ENCODE measurements around the gene RALGAPB. TPM values are rescaled to one million over a fixed set of nuclear protein-coding genes. Genes with fewer than 3 reads are reported as not detected.

The RALGAPB gene
- total RNA-seq, 2 experiments from 2014 or later = 36.2 to 39.7 TPM

DNA sequence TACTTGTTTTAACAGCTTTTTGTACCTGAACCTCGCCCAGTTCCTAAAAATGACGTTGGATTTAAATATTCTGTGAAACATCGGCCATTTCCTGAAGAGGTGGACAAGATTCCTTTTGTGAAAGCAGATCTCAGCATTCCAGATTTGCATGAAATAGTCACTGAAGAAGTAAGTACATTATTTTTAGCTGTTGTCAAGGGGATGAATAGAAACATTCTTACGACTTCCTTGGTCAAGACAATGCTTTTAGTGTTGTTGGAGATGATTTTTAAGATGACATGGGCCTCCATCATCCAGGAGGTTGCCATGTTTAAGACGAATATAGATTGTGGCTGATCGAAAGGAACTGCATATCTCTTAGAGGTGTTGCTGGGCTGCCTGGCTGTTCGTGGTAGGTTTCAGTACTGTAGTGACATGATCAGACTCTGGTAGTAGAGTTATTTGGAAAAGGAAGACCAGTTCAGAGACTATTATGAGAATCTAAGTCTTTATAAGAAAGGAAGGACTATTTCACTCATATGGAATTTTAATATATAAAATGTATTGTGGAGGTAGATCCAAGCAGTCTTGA lies 78.5 kb downstream of the RALGAPB start:
- H3K36me3 Mint-ChIP-seq = peaks cover 18% of the 10 kb centered on the region
- DNase-seq (no peak), ATAC-seq (ENCODE audit: low read depth) (no peak)
- POLR2A ChIA-PET = interaction anchor here (0.7 kb wide), 1 partner anchor 17 kb away, joined by 4 read pairs; no protein-coding TSS in a partner anchor
- H3K27ac Mint-ChIP-seq = no peak overlapping the region
- no peaks in the 10 kb centered on the region for H3K4me1 Mint-ChIP-seq
- H3K9me3 Mint-ChIP-seq = no peaks in the 10 kb centered on the region
- H3K4me3 Mint-ChIP-seq = no peak overlapping the region
- no peaks in the 10 kb centered on the region for H3K27me3 Mint-ChIP-seq

DNA sequence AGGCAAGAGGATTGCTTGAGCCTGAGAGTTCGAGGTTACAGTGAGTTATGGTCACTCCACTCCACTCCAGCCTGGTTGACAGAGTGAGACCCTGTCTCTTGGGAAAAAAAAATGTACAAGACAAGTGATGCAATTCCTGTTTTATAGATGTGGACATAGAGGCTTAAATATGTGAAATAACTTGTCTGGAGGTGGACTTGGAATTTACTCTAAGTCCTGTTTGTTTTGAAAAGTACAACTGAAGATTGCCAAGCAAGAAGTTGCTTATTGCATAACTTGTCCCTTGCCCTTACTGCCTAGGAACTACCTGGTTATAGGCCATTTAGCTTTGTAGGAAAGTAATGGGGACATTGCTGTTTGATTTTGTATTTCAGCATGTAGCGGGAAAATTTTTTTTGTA lies 82.3 kb downstream of the RALGAPB start:
- no peak for ATAC-seq (ENCODE audit: low read depth)
- Mint-ChIP-seq H3K27ac (no peak overlapping the region), H3K4me1 (no peaks in the 10 kb centered on the region), H3K36me3 (peaks cover 20% of the 10 kb centered on the region), H3K4me3 (no peak overlapping the region), H3K9me3 (no peaks in the 10 kb centered on the region), H3K27me3 (no peaks in the 10 kb centered on the region)
- no peak for DNase-seq
- POLR2A ChIA-PET = no interaction called here

DNA sequence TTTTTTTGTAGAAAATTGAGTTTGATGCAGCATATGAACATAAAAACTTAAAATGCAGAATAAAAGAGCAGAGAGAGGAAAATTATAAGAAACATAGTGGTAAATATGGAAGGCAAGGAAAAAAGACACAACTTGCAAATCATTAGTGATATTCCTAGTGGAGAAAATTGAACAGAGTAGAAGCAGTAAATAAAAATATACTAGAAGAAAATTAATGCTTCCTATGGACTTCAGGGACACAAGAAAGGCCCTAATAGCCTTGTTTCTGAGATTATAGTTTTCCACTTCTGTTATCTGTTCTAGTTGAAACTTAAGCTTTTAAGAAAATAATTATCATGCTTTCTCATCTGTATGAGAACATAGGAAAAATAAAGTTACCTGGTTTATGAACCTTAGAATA lies 82.8 kb downstream of the RALGAPB start:
- no peak for DNase-seq
- Mint-ChIP-seq H3K4me1 (no peaks in the 10 kb centered on the region), H3K36me3 (peaks cover 18% of the 10 kb centered on the region), H3K27ac (no peak overlapping the region), H3K4me3 (no peak overlapping the region), H3K27me3 (no peaks in the 10 kb centered on the region), H3K9me3 (no peaks in the 10 kb centered on the region)
- no peak for ATAC-seq (ENCODE audit: low read depth)
- POLR2A ChIA-PET = no interaction called here

DNA sequence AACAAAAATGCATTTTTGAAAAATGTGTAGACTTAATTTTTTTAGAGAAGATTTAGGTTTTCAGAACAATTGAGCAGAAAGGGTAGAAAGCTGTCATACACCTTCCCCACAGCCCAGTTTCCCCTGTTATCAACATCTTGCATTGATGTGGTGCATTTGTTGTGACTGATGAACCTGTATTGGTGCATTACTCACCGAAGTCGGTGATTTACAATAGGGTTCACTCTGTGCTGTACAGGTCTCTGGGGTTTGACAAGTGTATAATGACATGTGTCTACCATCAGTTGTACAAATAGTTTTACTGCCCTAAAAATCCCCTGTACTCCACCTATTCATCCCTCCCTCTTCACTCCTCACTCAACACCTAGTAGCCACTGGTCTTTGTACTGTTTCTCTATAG lies 84.5 kb downstream of the RALGAPB start:
- ATAC-seq (ENCODE audit: low read depth) (no peak), DNase-seq (no peak)
- Mint-ChIP-seq H3K4me1 (no peaks in the 10 kb centered on the region), H3K9me3 (no peaks in the 10 kb centered on the region), H3K36me3 (peaks cover 21% of the 10 kb centered on the region), H3K27ac (no peak overlapping the region), H3K27me3 (no peaks in the 10 kb centered on the region), H3K4me3 (no peak overlapping the region)
- POLR2A ChIA-PET = no interaction called here

DNA sequence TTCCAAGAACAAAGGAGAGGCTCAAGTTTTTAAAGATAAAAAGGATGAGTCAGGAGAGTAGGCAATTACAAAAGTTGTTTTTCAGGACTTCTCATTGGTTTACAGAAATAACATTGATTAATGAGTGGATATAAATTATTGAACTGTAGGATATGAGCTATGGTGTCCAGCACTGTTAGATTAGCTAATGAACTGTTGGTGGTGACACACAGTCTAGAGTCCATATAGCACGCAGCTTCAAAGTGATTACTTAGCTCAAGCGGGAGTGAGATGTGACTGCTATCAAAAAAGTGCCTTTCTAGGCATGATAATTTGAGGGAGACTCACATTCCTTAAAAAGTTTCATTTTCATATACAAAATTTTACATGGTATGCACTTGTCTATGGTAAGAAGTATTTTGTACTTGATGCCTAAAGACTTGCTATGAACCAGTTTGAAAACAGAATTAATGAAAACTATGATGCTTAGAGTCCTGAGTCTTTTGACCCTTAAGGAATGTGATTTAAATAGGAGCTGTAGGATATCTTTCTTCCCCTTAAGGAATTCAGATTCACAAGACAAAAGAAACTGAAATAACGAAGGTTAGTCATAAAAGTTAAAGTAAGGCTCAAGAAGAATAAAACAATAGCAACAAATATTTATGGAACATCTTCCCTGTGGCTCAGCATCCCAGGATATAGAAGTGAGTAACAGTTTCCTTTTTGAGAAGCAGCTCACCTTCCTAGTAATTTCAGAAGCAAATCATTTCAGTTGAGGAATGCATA lies 86.1 kb downstream of the RALGAPB start:
- H3K36me3 Mint-ChIP-seq = peaks cover 21% of the 10 kb centered on the region
- DNase-seq = no peak
- ATAC-seq (ENCODE audit: low read depth) = no peak
- no peak overlapping the region for H3K4me3 Mint-ChIP-seq
- no peaks in the 10 kb centered on the region for H3K4me1 Mint-ChIP-seq
- POLR2A ChIA-PET = no interaction called here
- no peaks in the 10 kb centered on the region for H3K27me3 Mint-ChIP-seq
- no peak overlapping the region for H3K27ac Mint-ChIP-seq
- no peaks in the 10 kb centered on the region for H3K9me3 Mint-ChIP-seq

DNA sequence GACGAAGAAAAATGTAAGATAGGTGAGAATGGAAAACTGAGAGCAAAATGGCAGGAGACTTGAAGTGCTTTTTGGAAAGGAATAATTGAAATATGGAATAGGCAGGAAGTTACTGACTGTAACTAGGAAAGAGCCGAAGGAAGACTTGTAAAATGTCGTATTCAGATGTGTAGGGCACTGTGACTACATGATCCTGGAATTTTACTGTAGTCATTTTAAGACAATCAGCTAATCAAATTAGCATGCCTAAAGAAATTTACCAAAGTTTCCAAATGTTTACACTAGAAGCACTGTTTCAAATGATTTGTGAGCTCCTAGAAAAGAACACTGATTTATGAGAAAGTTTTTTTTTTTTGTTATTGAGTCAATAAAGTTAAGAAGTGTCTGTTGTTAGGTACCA lies 87.1 kb downstream of the RALGAPB start:
- no peak overlapping the region for H3K27ac Mint-ChIP-seq
- POLR2A ChIA-PET = no interaction called here
- H3K4me3 Mint-ChIP-seq = no peak overlapping the region
- no peak for ATAC-seq (ENCODE audit: low read depth)
- no peaks in the 10 kb centered on the region for H3K9me3 Mint-ChIP-seq
- no peaks in the 10 kb centered on the region for H3K4me1 Mint-ChIP-seq
- H3K36me3 Mint-ChIP-seq = peaks cover 17% of the 10 kb centered on the region
- no peak for DNase-seq
- no peaks in the 10 kb centered on the region for H3K27me3 Mint-ChIP-seq

DNA sequence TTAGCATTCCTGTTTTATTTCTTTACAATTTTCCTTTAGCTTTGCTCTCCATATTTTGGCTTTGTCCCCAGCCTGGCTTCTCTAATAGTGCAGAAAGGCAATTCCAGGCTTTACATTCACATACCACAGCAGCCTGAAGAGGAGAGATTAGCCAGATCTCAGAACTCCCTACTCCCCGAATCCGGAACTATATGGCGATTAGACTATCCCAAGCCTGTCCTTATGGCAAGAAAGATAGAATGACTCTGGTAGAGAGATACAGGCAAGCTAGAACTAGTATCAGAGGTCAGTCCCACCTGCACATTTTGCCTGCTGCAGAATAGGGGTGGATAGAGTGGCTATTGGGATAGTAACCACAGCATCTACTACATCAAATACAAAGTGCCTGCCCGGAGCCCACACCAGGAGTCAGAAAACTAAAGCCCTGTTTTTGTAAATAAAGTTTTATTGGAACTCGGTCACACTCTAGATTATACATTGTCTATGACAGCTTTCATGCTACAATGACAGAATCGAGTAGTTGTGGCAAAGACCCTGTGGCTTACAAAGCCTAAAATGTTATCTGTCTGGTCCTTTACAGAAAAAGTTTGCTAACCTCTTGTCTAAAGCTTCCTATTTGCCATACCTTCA lies 91.3 kb downstream of the RALGAPB start:
- no peaks in the 10 kb centered on the region for H3K4me1 Mint-ChIP-seq
- H3K27me3 Mint-ChIP-seq = no peaks in the 10 kb centered on the region
- H3K9me3 Mint-ChIP-seq = no peaks in the 10 kb centered on the region
- H3K36me3 Mint-ChIP-seq = peaks cover 11% of the 10 kb centered on the region
- no peak overlapping the region for H3K4me3 Mint-ChIP-seq
- POLR2A ChIA-PET = no interaction called here
- H3K27ac Mint-ChIP-seq = no peak overlapping the region
- ATAC-seq (ENCODE audit: low read depth) = no peak
- DNase-seq = no peak

DNA sequence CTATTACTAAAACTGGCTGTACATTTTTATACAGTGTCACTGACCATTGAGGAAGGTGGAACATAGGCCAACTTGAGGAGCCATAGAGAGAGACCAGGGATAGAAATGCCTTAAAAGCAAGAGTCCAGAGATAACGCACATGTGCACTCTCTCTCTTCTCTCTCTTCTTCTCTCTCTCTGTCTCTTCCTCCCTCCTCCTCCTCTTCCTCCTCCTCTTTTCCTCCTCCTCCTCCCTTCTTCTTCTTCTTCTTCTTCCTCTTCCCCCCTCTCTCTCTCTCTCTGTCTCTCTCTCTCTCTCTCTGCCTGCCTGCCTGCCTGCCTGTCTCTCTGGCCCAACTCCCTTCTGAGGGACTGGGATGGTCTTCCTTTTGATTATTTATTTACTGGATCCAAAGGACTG lies 92.0 kb downstream of the RALGAPB start:
- Mint-ChIP-seq H3K9me3 (no peaks in the 10 kb centered on the region), H3K27ac (no peak overlapping the region), H3K27me3 (no peaks in the 10 kb centered on the region), H3K4me3 (no peak overlapping the region), H3K36me3 (peaks cover 6% of the 10 kb centered on the region), H3K4me1 (no peaks in the 10 kb centered on the region)
- DNase-seq (no peak), ATAC-seq (ENCODE audit: low read depth) (no peak)
- POLR2A ChIA-PET = no interaction called here

DNA sequence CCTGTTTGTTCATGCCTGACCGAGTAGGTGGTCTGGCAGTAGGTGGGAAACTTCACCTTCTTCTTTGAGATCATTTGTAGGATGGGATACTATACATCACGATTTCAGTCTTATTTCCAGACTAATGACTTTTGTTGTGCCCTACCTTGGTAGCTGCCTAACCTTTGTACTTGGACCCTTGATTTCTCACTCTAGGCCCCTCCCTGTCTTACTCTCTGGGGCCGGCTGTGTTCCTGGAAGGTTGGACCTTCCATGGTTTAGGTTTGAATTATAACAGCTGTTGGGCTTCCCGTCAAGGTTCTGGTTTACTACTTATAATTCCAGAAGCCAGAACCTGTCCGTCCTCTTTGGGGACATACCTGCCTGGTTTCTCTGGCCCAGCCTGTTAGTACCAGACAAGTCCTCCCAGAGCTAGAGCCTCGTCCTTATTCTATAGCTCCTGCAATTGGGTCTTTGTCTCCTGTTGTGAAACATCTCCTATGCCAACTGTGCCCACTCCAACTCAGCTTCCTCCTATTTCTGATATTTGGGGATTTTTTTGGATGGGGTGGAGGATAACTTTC lies 93.5 kb downstream of the RALGAPB start:
- H3K4me1 Mint-ChIP-seq = no peaks in the 10 kb centered on the region
- POLR2A ChIA-PET = no interaction called here
- no peaks in the 10 kb centered on the region for H3K9me3 Mint-ChIP-seq
- no peak overlapping the region for H3K4me3 Mint-ChIP-seq
- H3K27ac Mint-ChIP-seq = no peak overlapping the region
- ATAC-seq (ENCODE audit: low read depth) (no peak), DNase-seq (no peak)
- peaks cover 10% of the 10 kb centered on the region for H3K36me3 Mint-ChIP-seq
- no peaks in the 10 kb centered on the region for H3K27me3 Mint-ChIP-seq

DNA sequence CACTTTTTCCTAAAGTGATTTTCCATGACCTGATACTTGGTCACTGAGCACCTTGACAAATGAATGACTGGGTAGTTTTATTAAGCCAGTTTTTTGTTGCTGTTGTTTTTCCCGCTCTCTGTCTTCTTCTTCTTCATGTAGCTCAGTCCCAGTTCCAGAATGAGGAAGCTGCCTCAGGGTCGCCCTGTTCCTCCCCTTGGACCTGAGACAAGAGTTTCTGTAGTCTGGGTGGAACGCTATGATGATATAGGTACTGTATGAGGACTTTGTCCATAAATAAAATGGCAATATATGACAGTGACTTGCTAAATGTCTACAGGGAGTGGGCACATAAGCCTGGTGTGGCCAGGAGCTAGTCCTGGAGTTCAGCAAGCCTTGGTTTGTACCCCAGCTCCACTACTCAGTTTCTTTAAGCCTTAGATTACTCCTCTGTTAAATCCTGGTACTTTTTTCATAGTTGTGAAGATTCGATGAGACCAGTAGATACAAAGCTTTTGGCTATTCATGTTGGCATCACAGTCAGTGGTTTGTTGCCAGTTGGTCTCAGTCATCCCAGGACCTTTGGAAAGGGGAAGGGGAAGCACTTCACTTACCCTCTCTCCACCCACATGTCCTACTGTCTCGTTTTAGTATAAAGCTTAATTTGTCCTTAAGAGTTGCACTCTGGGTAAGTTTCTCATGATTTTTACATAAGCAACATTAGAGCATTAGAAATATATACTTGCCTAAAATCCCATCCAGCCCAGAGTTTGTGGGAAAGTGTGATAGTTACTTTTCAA lies 97.3 kb downstream of the RALGAPB start:
- Mint-ChIP-seq H3K9me3 (no peaks in the 10 kb centered on the region), H3K27me3 (no peaks in the 10 kb centered on the region), H3K4me3 (no peak overlapping the region), H3K36me3 (peaks cover 14% of the 10 kb centered on the region), H3K27ac (no peak overlapping the region), H3K4me1 (no peaks in the 10 kb centered on the region)
- POLR2A ChIA-PET = no interaction called here
- DNase-seq (no peak), ATAC-seq (ENCODE audit: low read depth) (no peak)

DNA sequence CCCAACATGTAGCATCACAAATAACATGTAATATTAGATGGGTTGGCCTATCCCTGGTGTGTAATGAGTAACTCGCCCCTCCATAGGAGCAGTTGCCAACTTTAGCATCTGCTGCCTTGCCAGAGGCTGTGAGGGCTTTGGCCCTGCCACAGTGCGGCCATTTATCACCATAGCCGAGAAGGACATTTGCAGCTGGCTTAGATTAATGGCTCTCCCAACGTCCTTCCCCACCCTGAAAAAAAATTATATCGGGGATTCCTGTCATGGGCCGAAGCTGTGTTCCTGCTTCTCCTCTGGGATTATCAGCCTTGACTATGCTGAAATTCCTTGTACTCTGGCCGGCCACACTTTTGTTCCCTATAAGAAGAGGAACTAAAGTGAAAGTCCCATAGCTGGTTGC lies 100.8 kb downstream of the RALGAPB start:
- POLR2A ChIA-PET = no interaction called here
- peaks cover 16% of the 10 kb centered on the region for H3K36me3 Mint-ChIP-seq
- no peaks in the 10 kb centered on the region for H3K27me3 Mint-ChIP-seq
- DNase-seq (no peak), ATAC-seq (ENCODE audit: low read depth) (no peak)
- H3K4me1 Mint-ChIP-seq = no peaks in the 10 kb centered on the region
- H3K27ac Mint-ChIP-seq = no peak overlapping the region
- no peaks in the 10 kb centered on the region for H3K9me3 Mint-ChIP-seq
- no peak overlapping the region for H3K4me3 Mint-ChIP-seq

DNA sequence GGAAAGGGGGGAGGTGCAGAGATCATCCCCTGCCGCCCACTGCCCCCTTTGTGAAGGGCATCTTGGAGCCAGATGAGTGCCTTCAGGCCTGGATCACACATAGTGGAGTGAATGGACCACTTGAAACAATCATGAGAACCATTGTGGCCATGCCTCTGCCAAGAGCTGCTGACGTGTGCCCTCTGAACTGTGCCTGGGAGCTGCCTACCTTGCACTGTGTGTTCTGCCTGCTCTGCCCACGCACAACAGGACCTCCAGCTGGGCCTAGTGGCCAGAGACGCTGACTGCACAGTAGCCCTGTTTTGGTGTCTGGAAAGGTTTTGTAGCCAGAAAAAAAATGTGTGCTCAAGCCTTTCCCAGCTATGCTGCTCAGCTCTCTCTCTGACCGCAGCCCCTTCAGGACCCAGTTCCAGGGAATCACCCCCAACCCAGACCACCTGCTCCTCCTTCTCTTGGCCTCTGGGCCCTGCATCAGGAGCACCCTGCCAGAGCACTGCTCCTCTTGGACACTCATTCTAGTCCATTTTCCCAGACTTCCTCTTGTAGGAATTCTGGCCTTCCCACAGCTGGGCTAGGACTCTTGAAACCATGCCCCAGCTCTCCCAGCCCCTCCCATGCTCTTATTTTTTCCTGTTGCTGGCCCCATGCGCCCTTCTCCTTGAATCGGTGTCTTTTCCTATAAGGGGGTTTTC lies 106.7 kb downstream of the RALGAPB start:
- Mint-ChIP-seq H3K4me1 (no peaks in the 10 kb centered on the region), H3K4me3 (no peak overlapping the region), H3K36me3 (peaks cover 8% of the 10 kb centered on the region), H3K27me3 (peaks cover 5% of the 10 kb centered on the region), H3K9me3 (no peaks in the 10 kb centered on the region), H3K27ac (no peak overlapping the region)
- POLR2A ChIA-PET = no interaction called here
- no peak for ATAC-seq (ENCODE audit: low read depth)
- DNase-seq = no peak

DNA sequence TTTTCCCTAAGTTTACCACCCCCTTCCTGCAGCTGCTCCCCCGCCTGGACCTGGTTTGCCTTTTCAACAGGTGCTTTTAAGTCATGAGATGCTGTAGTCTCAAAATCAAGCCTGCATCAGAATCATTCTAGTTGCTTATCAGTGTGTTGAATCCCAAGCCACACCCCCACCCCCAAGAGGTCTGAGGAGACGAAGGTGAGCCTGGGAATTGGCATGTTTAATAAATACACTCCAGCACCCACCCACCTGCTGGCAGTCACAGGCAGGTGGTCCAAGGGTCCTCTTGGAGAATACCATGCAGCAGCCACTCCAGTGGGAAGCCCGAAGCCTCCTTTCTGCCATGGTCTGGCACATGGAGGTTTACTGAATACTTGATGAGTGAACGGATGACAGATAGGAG lies 107.3 kb downstream of the RALGAPB start:
- no peak overlapping the region for H3K27ac Mint-ChIP-seq
- no peaks in the 10 kb centered on the region for H3K4me1 Mint-ChIP-seq
- POLR2A ChIA-PET = no interaction called here
- H3K36me3 Mint-ChIP-seq = peaks cover 5% of the 10 kb centered on the region
- DNase-seq (no peak), ATAC-seq (ENCODE audit: low read depth) (no peak)
- no peak overlapping the region for H3K4me3 Mint-ChIP-seq
- no peaks in the 10 kb centered on the region for H3K9me3 Mint-ChIP-seq
- H3K27me3 Mint-ChIP-seq = peaks cover 6% of the 10 kb centered on the region
